Stimulated activated naive CD8-positive, alpha-beta T cell treated with anti-CD3 and anti-CD28 coated beads, Interleukin-15, amount 100 ng/mL, for 72 hours (primary cell): ENCODE data around the gene COL5A1.

Experiments used
- ATAC-seq: fragments of 150-1000 bp; cut with Tn5 transposase; 2 replicates; pipeline ENCODE4 v1.10.0; 2021; ENCODE audit warnings: mild to moderate bottlenecking, moderate library complexity
- DNase-seq, 2 donors: peaks; one replicate each; pipeline ENCODE4 v3.0.0; 2021 to 2022
- H3K27ac Mint-ChIP-seq, 2 donors: one replicate each; pipeline ENCODE4 v1.8.0; 2022; ENCODE audit warnings: mild to moderate bottlenecking in 2 of 2, mixed read lengths in 2 of 2, moderate library complexity in 2 of 2
- H3K27me3 Mint-ChIP-seq: one replicate; pipeline ENCODE4 v1.8.0; 2022; ENCODE audit warnings: mixed read lengths
- H3K4me1 Mint-ChIP-seq: one replicate; pipeline ENCODE4 v1.8.0; 2022; ENCODE audit warnings: mild to moderate bottlenecking, mixed read lengths
- H3K4me3 Mint-ChIP-seq, 2 donors: one replicate each; pipeline ENCODE4 v1.8.0; 2022; ENCODE audit warnings: mild to moderate bottlenecking in 2 of 2, mixed read lengths in 2 of 2, moderate library complexity in 1 of 2
- H3K9me3 Mint-ChIP-seq, 2 donors: one replicate each; pipeline ENCODE4 v1.8.0; 2022; ENCODE audit warnings: mixed read lengths in 2 of 2

Gene COL5A1

DNA sequence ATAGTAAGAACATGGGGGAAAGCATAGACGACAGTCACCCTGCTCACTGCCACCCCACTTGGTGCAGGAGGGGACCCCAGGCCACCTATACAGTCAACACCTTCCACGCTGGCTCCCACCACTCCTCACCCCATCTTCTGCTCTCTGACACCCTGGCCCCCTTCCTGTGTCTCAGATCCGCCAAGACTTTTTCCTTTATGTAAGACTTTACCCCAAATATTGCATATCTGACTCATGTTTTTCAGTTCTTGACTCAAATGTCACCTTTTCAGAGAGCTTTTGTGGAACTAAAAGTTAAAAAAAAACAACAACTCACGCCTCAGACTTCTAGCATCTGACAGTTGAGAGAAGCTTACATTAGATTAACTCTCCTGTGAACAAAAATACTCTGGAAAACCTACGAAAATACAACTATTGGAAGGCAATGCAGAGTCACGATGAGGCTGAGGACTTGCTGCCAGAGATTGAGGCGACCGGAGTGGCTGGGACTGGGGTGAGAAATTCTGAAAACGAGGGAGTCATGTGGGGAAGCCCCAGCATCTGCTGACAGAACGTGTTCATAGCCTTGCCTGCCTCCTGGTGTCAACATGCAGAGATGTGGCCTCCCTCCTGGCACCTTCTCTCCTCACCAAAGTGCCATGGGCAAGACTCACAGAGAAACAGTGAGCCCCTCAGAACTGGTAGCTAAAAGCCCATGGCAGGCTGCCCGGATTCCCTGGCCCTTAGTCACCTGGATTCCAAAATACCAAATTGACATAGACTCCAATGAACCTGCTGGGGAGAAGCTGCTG lies 216.6 kb downstream of the COL5A1 start:
- Mint-ChIP-seq H3K4me3 (peak overlapping the region; percentile 9 to 14), H3K27me3 (peaks cover 17% of the 10 kb centered on the region), H3K27ac (peak overlapping the region; percentile 6 to 84), H3K4me1 (peaks cover 9% of the 10 kb centered on the region), H3K9me3 (peaks cover 0 to 8% of the 10 kb centered on the region in 2 donors)
- DNase-seq, result peak; percentile 37 to 55
- peak; percentile 93 for ATAC-seq

DNA sequence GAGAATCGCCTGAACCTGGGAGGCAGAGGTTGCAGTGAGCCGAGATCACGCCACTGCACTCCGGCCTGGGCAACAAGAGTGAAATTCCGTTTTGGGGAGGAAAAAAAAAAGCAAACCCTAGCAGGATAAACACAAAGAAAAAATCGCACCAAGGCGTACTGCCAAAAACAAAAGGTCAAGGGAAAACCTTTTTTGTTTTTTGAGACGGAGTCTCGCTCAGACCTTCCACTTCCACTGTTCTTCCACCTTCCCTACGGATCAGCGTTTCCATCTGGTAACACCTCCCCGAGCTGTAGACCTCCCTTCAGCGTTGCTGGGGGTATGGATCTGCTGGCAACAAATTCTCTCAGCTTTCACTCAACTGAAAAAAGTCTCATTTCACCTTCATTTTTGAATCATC lies 218.9 kb downstream of the COL5A1 start:
- H3K9me3 Mint-ChIP-seq, result peaks cover 0 to 8% of the 10 kb centered on the region in 2 donors
- H3K4me1 Mint-ChIP-seq, result peaks cover 9% of the 10 kb centered on the region
- ATAC-seq, result no peak
- DNase-seq, result no peak
- no peak overlapping the region for H3K27ac Mint-ChIP-seq
- peaks cover 10% of the 10 kb centered on the region for H3K27me3 Mint-ChIP-seq
- H3K4me3 Mint-ChIP-seq, result no peak overlapping the region

DNA sequence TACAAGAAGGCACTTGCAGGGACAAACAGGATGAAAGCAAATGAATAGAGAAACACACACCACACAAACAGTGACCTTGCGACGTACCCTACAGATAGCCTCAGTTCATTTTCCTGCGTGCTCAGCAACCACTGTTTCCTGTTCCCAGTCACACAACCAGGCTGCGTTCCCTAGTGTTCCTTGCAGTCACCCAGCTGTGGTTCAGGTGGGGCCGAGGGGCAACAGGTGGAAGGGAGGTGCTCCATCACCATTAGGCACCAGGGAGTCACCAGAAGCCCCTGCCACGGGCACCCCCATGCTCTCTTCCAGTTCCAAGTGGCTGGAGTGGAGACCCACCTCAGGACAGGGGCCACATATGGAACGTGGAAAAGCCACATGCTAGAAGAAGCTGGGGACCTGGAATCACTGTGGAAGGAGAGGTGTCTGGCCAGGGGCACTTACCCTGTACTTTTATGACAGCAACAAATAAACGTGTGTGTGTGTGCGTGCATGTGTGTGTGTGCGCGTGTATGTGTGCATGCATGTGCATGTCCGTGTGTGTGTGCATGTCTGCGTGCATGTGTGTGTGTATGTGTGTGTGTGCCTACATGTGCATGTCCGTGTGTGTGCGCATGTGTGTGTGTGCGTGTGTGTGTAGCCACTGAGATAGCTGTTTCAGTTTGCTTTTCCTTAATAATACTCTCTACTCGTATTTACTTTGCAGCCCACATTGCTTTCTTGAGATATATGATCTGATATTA lies 220.2 kb downstream of the COL5A1 start:
- Mint-ChIP-seq H3K4me1 (peaks cover 9% of the 10 kb centered on the region), H3K4me3 (no peak overlapping the region), H3K27me3 (peaks cover 8% of the 10 kb centered on the region), H3K27ac (peak overlapping the region in 1 of 2 donors; percentile 46), H3K9me3 (peaks cover 0 to 7% of the 10 kb centered on the region in 2 donors)
- DNase-seq (no peak), ATAC-seq (no peak)

DNA sequence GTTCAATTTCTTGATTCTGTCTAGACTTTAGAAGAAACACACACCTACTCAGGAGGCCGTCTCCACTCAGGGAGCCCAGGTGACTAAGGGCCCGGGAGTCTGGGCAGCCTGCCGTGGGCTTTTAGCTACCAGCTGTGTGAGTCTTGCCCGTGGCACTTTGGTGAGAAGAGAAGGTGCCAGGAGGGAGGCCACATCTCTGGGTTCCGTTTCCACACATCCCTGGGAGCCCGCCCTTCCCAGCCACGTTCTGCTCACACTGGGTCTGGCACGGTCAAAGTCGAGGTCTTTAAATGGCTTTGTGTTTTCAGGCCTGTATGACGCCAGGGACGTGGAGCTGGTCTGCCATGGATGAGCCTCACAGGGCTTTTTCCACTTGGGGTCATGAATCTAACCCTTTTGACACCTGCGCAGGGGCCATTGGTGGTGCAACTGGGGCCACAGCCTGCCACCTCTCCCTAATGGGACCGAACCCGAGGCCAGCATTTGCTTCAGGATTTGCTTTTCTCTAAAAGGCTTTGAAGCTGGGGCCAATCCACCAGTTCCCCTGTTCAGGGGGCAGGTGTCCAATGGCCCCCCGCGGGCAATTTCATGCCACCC lies 221.8 kb downstream of the COL5A1 start:
- ATAC-seq (no peak), DNase-seq (no peak)
- Mint-ChIP-seq H3K9me3 (no peaks in the 10 kb centered on the region), H3K27me3 (no peaks in the 10 kb centered on the region), H3K27ac (no peak overlapping the region), H3K4me3 (no peak overlapping the region), H3K4me1 (peaks cover 5% of the 10 kb centered on the region)

DNA sequence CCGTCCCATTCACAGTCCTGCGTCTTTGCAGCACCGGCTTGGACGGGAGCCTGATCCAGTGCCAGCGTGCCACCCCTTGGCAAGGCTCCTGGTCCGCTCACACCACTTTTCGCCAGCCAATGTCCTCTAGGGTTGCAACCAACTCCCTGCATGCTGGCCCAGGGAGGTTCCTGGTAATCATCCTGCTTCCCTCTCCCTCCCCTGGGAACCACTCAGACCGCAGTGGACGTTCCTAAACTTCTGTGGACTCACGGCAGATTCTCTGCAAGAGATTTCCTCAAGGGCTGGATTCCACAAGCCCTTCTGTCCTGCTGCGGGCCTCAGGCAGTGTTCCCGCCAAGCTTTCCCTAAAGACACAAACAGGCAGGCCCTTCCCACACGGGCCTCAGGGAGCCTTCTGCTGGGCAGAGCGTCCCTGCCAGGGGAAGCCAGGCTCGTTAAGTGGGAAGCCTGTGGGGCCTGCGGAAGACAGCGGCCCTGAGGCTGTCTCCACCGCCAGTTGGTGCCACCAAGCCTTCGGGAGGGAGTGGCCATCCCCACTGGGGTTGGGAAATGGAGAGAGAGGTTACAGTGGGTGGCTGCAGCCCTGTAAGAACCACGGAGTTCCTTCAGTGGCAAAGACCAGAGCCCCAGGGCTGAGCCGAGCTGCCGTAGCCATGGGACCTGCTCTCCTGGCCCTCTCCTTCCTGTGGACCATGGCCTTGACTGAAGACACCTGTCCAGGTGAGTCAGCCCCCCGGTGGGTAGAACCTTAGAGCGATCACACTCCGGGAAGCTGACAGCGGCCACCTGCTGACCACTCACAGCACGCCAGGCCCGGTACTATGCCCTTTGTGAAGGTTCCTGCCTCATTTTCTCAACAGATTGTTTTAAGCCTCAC lies 222.6 kb downstream of the COL5A1 start:
- Mint-ChIP-seq H3K4me3 (no peak overlapping the region), H3K27ac (no peak overlapping the region), H3K27me3 (no peaks in the 10 kb centered on the region), H3K9me3 (no peaks in the 10 kb centered on the region), H3K4me1 (no peaks in the 10 kb centered on the region)
- ATAC-seq, result no peak
- no peak for DNase-seq

DNA sequence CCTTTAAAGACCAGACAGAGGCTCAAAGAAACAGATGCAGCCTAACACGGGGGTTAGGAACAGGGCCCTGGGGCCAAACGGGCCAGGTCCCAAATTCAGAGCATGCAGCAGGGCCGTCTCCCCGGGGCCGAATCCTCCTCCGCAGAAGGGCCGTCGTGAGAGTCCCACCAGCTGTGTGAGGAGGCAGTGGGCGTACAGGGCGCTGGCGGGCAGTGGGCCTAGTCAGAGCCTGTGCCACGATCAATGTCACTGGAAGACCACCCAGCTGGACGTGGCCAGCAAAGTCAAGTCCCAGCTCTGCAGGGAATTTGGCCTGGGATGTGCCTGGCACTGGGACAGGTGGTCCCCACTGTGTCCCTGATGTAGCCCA lies 223.2 kb downstream of the COL5A1 start:
- Mint-ChIP-seq H3K9me3 (no peaks in the 10 kb centered on the region), H3K4me1 (no peaks in the 10 kb centered on the region), H3K27me3 (no peaks in the 10 kb centered on the region), H3K4me3 (no peak overlapping the region), H3K27ac (no peak overlapping the region)
- no peak for DNase-seq
- ATAC-seq, result no peak

DNA sequence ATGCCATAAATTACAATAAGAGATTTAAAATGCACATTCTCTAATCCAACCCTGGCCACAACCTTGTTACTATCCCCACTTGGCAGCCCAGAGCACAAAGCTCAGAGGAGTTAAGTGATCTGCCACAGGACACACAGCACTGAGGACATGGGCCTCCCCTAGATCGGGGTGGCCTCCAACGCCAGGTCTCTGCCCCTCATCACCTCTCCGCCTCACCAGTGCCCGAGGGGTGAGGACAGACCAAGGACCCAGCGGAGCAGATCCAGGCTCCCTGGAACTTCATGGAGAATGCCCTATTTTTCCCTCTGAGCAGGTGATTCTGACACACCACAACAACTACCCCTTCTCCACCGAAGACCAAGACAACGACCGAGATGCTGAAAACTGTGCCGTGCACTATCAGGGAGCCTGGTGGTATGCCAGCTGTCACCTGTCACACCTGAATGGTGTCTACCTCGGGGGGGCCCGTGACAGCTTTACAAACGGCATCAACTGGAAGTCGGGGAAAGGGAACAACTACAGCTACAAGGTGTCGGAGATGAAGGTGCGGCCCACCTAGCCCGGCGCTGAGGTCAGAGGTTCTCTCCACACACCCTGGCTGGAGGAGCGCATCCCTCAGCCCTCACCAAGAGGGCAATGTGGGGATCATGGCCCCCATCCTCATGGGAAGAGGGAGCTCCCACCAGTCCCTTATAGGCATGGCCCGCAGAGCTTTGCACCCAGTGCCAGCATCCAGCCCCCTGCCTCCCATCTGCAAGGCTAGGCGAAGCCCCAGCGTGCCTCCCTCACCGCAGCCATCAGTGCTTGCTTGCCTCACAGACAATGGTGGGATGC lies 226.5 kb downstream of the COL5A1 start:
- Mint-ChIP-seq H3K9me3 (no peaks in the 10 kb centered on the region), H3K4me1 (no peaks in the 10 kb centered on the region), H3K4me3 (no peak overlapping the region), H3K27ac (no peak overlapping the region), H3K27me3 (no peaks in the 10 kb centered on the region)
- no peak for ATAC-seq
- no peak for DNase-seq

DNA sequence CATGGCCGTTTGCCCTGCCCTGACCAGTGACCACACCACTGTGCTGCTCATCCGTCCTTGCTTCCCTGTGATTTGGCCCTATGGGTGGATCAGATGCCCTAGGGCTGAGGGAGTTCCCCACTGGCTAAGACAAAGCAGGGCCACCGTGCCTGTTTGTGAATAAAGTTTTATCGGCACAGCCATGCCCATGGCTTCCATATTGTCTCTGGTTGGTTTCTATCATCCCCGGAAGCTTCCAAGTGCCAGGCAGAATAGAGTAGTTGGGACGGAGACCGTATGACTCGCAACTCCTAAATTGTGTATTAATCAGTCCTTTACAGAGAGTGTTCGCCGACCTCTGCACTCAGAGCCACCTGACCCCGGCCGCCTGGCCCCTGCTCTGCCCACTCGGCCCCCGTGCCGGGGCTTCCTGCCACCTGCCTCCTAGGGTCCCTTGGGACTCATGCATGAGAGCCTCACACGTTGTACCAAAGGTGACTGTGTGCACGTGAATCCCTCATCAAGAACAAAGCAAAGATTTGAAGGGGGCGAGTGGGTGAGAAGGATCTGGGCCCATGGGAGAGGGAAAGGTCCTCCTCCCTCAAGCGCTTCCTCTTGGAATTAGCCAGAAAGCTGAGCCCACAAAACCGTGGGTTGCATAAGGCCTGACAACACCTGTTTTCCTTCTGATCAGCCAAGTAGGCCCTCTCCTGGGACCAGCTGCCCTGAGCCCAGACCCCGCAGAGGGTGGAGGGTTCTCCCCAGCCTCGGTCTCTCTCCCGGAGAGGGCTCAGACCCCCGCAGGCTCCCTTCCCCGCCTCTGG lies 227.3 kb downstream of the COL5A1 start:
- Mint-ChIP-seq H3K27ac (no peak overlapping the region), H3K4me1 (no peaks in the 10 kb centered on the region), H3K27me3 (no peaks in the 10 kb centered on the region), H3K4me3 (no peak overlapping the region), H3K9me3 (no peaks in the 10 kb centered on the region)
- DNase-seq (no peak), ATAC-seq (no peak)

DNA sequence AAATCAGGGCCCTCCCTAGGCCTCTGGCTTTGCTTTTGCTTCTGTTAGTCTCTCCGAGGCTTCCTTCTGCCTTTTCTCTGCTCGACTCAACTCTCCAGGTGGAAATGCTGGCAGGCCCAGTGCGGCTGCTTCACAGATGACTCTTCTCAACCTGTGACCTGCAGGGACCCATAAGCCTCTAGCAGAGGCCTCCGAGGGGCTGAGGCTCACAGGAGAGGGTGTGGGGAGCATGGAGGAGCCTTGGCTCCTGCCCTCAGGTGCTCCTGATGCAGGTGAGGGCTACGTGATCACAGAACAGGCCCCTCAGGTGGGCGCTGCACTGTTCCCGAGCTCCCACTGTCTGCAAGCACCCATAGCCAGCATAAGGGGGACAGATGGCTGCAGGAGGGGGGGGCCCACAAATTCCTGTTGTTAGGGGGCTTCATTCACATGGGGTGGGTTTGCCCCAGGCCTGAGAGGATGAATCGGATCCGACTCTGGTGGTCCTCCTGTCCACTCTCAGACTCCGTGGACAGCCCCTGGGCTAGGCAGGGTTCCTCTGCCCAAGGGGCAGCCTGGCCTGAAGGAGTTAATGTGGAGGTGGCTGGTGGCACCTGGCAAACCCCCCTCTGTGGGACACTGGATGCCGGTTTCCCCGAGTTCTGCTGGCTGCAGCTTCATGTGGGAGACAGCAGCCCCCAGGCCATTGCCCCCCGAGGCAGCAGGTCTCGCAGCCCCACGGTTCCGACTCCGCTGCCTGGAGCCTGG lies 228.1 kb downstream of the COL5A1 start:
- Mint-ChIP-seq H3K4me1 (no peaks in the 10 kb centered on the region), H3K4me3 (no peak overlapping the region)
- no peak for DNase-seq

DNA sequence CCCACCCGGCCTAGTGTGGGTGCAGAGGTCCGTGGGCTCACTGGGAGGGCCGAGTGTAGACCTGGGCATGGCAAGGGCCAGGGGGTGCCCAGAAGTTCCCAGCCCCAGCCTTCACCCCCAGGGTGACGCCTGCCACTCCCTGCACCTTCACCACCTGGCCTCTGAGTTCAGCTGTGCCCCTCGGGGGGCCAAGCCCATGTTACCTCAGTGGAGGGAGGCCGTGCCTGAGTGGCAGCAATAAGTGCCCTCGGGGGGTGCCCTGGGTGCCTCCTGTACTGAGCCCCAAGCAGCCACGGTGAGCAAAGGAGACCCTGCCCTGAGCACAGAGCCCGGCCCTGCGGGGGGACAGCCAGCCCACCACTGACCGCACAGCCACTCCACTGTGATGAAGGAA lies 228.7 kb downstream of the COL5A1 start:
- ATAC-seq (no peak), DNase-seq (no peak)
- H3K9me3 Mint-ChIP-seq, result no peaks in the 10 kb centered on the region
- no peak overlapping the region for H3K4me3 Mint-ChIP-seq
- H3K27ac Mint-ChIP-seq, result no peak overlapping the region
- no peaks in the 10 kb centered on the region for H3K27me3 Mint-ChIP-seq
- no peaks in the 10 kb centered on the region for H3K4me1 Mint-ChIP-seq

More for the DNA sequence above, 228.1 kb downstream of the COL5A1 start:
- no peaks in the 10 kb centered on the region for H3K9me3 Mint-ChIP-seq
- ATAC-seq, result no peak
- H3K27ac Mint-ChIP-seq, result peak overlapping the region in 1 of 2 donors; percentile 41
- H3K27me3 Mint-ChIP-seq, result no peaks in the 10 kb centered on the region

DNA sequence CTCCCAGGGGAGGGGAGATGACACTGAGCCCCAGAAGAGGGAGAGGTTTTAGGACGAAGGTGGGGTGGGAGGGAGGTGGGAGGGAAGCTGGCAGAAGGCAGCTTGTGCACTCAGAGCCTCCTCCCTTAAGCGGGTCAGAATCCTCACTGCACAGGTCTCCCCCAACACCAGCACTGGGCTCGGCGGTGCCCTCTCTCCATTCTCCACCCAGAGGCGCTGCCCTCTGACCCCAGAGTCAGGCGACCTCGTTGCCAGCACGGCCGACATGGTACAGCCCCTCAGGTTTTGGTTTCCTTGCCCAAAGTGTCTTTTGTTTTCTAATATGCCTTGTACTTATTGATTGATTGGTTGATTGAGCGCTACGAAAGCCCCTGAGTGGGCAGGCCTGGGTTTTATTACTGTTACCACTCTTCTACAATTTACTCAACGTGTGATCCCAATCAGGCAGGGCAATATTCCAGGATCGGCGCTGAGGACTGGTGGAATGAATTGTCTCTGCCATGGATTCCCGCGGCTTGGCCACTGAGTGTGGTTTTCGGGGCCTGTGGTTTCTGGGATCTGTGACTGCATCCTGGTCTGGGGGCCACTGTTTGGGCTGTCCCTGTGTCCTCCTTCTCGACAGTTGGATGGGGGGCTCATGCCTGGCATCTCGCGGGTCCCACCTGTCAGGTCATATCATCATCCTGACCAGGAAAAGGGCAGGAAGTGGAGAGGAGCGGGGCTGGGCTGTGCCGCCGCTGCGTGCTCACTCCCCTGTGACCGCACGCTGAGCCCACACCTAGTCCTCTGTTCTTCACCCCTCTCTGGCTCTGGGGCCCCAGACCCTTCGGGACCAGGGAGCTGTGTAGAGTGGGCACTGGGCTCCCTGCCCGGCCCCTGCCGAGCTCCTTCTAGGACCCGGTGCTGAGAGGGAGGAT lies 229.4 kb downstream of the COL5A1 start:
- Mint-ChIP-seq H3K27ac (no peak overlapping the region), H3K4me3 (no peak overlapping the region), H3K27me3 (no peaks in the 10 kb centered on the region), H3K4me1 (no peaks in the 10 kb centered on the region), H3K9me3 (no peaks in the 10 kb centered on the region)
- ATAC-seq, result no peak
- no peak for DNase-seq

DNA sequence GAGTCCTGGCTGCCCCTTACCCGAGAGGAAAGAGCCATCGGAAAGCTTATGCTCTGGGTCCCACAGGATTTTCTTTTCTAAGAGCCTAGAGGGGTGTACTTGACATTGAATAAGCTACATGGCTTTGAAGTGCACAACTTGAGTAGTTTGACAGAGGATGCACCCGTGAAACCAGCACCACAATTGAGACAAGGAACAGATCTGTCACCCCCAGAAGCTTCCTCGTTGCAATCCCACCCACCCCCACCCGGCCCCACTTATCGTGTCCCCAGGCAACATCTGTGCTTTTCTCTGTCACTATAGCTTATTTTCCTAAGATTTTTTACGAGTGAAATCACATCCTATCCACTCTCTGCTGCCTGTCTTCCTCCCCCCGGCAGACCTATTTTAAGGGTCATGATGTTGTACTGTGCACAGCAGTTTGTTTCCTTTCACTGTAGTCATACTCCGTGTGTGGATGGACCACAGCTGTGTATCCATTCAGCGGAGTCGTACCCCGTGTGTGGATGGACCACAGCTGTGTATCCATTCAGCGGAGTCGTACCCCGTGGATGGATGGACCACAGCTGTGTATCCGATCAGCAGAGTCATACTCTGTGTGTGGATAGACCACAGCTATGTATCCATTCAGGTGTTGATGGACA lies 230.2 kb downstream of the COL5A1 start:
- H3K4me1 Mint-ChIP-seq, result no peaks in the 10 kb centered on the region
- H3K4me3 Mint-ChIP-seq, result no peak overlapping the region
- DNase-seq, result no peak
- H3K9me3 Mint-ChIP-seq, result no peaks in the 10 kb centered on the region
- ATAC-seq, result no peak
- H3K27me3 Mint-ChIP-seq, result no peaks in the 10 kb centered on the region
- no peak overlapping the region for H3K27ac Mint-ChIP-seq
